Vagina (tissue), 2 donors: ENCODE results near the gene OR10C1.

Source experiments
- CTCF ChIP-seq, 3 experiments: fragments of 450-650 bp in 2 of 3; fragments of 200-600 bp in 1 of 3; sonication (generic) in 1 of 3; IDR thresholded peaks; one replicate each; pipeline ENCODE4 v1.5.1; 2017 to 2019; ENCODE audit warnings: antibody characterized with exemption in 3 of 3, mild to moderate bottlenecking in 2 of 3, moderate library complexity in 2 of 3
- POLR2A ChIP-seq, 2 donors: fragments of 450-650 bp; IDR thresholded peaks; one replicate each; pipeline ENCODE4 v1.6.1; 2017; ENCODE audit warnings: antibody characterized with exemption in 2 of 2, mild to moderate bottlenecking in 2 of 2, moderate library complexity in 2 of 2
- POLR2AphosphoS5 ChIP-seq, 2 donors: sonication (generic); formaldehyde crosslinking; IDR thresholded peaks; one replicate each; pipeline ENCODE4 v1.9.0; 2017; ENCODE audit warnings: antibody characterized with exemption in 2 of 2, mild to moderate bottlenecking in 2 of 2, low read depth in 1 of 2; ENCODE audit not compliant: insufficient read depth in 1 of 2

- TF ChIP-seq CTCF (IDR thresholded peaks at IDR 0.05), result no peak
- no peak for TF ChIP-seq POLR2AphosphoS5 (IDR thresholded peaks at IDR 0.05; ENCODE audit: insufficient read depth in 1 of 2, low read depth in 1 of 2)
- no peak for TF ChIP-seq POLR2A (IDR thresholded peaks at IDR 0.05)
Observed at GRCh38 chr6:29462022-29462421, 22.9 kb downstream of the OR10C1 start.
